ENCODE data around the gene ENDOU. TPM values are rescaled to one million over a fixed set of nuclear protein-coding genes. Genes with fewer than 3 reads are reported as not detected.

ENDOU gene
- total RNA-seq, 1 experiment from 2014 or later, result not detected

DNA sequence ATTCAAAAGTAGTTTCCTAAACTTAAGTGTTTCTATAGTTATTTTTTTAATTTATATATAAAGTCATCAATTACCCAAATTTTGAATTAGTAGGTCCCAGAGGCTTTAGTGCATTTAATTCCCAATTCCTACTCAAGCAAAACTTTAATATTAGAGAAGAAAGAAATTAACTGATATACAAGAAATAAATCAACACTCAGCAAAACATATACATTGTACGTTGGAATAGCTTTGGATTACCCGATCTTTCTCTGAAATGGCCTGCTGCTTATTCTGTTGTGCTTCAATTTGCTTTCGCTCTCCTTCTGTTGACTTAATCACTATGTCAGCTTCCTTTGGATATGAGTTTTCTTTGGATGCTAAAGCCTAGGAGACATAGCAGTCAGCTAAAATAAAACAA, 37.7 kb downstream of the ENDOU start:
- ATAC-seq (no peak), DNase-seq (ENCODE audit: low read depth, low spot score) (no peak)
- CTCF ChIA-PET, result interaction anchor here (1.6 to 2.3 kb wide), 2 partner anchors 10 to 655 kb away, joined by 4 to 22 read pairs; no protein-coding TSS in a partner anchor
- no peak overlapping the region for H3K9ac ChIP-seq (ENCODE audit: low read length)
- TF ChIP-seq SP1 (IDR thresholded peaks at IDR 0.05; ENCODE audit: low read depth), result no peak
- no peak for TF ChIP-seq EZH2 (IDR thresholded peaks at IDR 0.05)
- H3K4me2 ChIP-seq (ENCODE audit: low read length), result no peak overlapping the region
- H4K20me1 ChIP-seq (ENCODE audit: insufficient read depth), result no peaks in the 10 kb centered on the region
- intact Hi-C loops (cut with micrococcal nuclease), result loop anchor here (5.0 to 10.0 kb wide), 4 partner anchors 35 to 1343 kb away; no protein-coding TSS in a partner anchor
- H3K9me2 ChIP-seq (ENCODE audit: insufficient read depth), result no peaks in the 10 kb centered on the region
- H3K27ac ChIP-seq (ENCODE audit: low read depth, low read length), result no peak overlapping the region
- no TSS peak for BruUV-seq (replicated peaks)
- no peak overlapping the region for H2AFZ ChIP-seq (ENCODE audit: low read depth, low read length, poor library complexity, severe bottlenecking)
- peaks cover 10 to 19% of the 10 kb centered on the region in 2 experiments; a peak in 3 of 4 replicates for H3K36me3 ChIP-seq (ENCODE audit: control insufficient read depth in 1 of 2, insufficient read depth in 2 of 2, low read length in 2 of 2)
- no peaks in the 10 kb centered on the region for H3K79me2 ChIP-seq (ENCODE audit: insufficient read depth, low read length)
- no peaks in the 10 kb centered on the region for H3K4me1 ChIP-seq (ENCODE audit: control insufficient read depth in 1 of 2, insufficient read depth in 2 of 2, low read length in 2 of 2)
- POLR2A ChIA-PET, result no interaction called here
- RAD21 ChIA-PET (ENCODE audit: low non-redundant PET in 1 of 2, low total read pairs in 2 of 2, uncharacterized antibody in 2 of 2, unreplicated experiment in 2 of 2), result interaction anchor here in 1 of 2 experiments (1.4 kb wide), 1 partner anchor 655 kb away, joined by 3 read pairs; no protein-coding TSS in a partner anchor
- no peaks in the 10 kb centered on the region for H3K27me3 ChIP-seq (ENCODE audit: insufficient read depth, low read length)
- H3K4me3 ChIP-seq (replicated peaks in 1 of 2; ENCODE audit: low read depth in 1 of 2, low read length in 2 of 2), result no peak overlapping the region
- no peaks in the 10 kb centered on the region for H3K9me3 ChIP-seq (ENCODE audit: control insufficient read depth in 1 of 2, insufficient read depth in 1 of 2, low read depth in 1 of 2, low read length in 2 of 2)

DNA sequence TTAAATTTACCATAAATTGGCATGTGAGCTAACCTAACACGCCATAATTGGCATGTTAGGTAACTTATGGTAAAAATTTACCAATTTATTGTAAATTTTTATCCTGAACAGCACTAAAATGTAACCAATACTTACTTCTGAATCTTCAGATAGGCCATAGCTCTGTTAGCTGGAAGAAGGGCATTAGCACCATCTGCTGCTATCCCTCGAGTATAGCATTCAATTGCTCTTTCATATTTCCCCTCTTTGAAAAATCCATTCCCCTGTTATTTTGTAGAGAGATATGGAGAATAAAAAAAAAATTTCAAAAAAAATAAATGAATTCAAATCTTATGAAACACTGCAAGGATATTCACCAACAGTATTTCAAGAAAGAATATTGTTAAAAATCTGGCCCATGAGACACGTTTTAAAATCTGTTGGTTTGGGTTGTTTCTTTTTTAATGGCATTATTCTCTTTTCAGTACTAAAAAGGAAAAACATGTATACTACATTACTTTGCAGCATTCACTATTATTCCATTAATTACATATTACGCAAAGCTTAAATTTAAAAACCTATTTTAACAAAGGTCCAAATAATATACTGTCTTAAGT, 38.5 kb downstream of the ENDOU start:
- H3K4me1 ChIP-seq (ENCODE audit: control insufficient read depth in 1 of 2, insufficient read depth in 2 of 2, low read length in 2 of 2), result no peaks in the 10 kb centered on the region
- no peak overlapping the region for H3K9ac ChIP-seq (ENCODE audit: low read length)
- H2AFZ ChIP-seq (ENCODE audit: low read depth, low read length, poor library complexity, severe bottlenecking), result no peak overlapping the region
- RAD21 ChIA-PET (ENCODE audit: low non-redundant PET in 1 of 2, low total read pairs in 2 of 2, uncharacterized antibody in 2 of 2, unreplicated experiment in 2 of 2), result interaction anchor here (0.7 to 1.4 kb wide), 5 partner anchors 29 to 654 kb away, joined by 3 read pairs; no protein-coding TSS in a partner anchor
- no peak overlapping the region for H3K4me2 ChIP-seq (ENCODE audit: low read length)
- BruUV-seq (replicated peaks), result no TSS peak
- ATAC-seq, result peak; percentile 75
- no peaks in the 10 kb centered on the region for H4K20me1 ChIP-seq (ENCODE audit: insufficient read depth)
- H3K4me3 ChIP-seq (replicated peaks in 1 of 2; ENCODE audit: low read depth in 1 of 2, low read length in 2 of 2), result no peak overlapping the region
- intact Hi-C loops (cut with micrococcal nuclease), result loop anchor here (1.0 to 10.0 kb wide), 5 partner anchors 34 to 1342 kb away; no protein-coding TSS in a partner anchor
- no peaks in the 10 kb centered on the region for H3K79me2 ChIP-seq (ENCODE audit: insufficient read depth, low read length)
- peak; percentile 18 for DNase-seq (ENCODE audit: low read depth, low spot score)
- H3K9me3 ChIP-seq (ENCODE audit: control insufficient read depth in 1 of 2, insufficient read depth in 1 of 2, low read depth in 1 of 2, low read length in 2 of 2), result no peaks in the 10 kb centered on the region
- peaks cover 4 to 19% of the 10 kb centered on the region in 2 experiments; a peak in 2 of 4 replicates for H3K36me3 ChIP-seq (ENCODE audit: control insufficient read depth in 1 of 2, insufficient read depth in 2 of 2, low read length in 2 of 2)
- TF ChIP-seq, protein P1, sequence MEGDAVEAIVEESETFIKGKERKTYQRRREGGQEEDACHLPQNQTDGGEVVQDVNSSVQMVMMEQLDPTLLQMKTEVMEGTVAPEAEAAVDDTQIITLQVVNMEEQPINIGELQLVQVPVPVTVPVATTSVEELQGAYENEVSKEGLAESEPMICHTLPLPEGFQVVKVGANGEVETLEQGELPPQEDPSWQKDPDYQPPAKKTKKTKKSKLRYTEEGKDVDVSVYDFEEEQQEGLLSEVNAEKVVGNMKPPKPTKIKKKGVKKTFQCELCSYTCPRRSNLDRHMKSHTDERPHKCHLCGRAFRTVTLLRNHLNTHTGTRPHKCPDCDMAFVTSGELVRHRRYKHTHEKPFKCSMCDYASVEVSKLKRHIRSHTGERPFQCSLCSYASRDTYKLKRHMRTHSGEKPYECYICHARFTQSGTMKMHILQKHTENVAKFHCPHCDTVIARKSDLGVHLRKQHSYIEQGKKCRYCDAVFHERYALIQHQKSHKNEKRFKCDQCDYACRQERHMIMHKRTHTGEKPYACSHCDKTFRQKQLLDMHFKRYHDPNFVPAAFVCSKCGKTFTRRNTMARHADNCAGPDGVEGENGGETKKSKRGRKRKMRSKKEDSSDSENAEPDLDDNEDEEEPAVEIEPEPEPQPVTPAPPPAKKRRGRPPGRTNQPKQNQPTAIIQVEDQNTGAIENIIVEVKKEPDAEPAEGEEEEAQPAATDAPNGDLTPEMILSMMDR (IDR thresholded peaks at IDR 0.05 in 2 of 3, conservative IDR thresholded peaks at IDR 0.05 in 1 of 3; ENCODE audit: borderline replicate concordance in 1 of 3, insufficient read depth in 1 of 3, low read depth in 2 of 3, low read length in 2 of 3), result peak; percentile 62 to 66 (median 63); a peak in 5 of 6 replicates
- TF ChIP-seq CEBPB (IDR thresholded peaks at IDR 0.05; ENCODE audit: low read depth) (no peak), JUND (IDR thresholded peaks at IDR 0.05) (no peak), RAD21 (IDR thresholded peaks at IDR 0.05; ENCODE audit: low read depth) (peak; percentile 73), ELF1 (IDR thresholded peaks at IDR 0.05; ENCODE audit: borderline replicate concordance, low read depth) (no peak)
- TF ChIP-seq, protein P2, sequence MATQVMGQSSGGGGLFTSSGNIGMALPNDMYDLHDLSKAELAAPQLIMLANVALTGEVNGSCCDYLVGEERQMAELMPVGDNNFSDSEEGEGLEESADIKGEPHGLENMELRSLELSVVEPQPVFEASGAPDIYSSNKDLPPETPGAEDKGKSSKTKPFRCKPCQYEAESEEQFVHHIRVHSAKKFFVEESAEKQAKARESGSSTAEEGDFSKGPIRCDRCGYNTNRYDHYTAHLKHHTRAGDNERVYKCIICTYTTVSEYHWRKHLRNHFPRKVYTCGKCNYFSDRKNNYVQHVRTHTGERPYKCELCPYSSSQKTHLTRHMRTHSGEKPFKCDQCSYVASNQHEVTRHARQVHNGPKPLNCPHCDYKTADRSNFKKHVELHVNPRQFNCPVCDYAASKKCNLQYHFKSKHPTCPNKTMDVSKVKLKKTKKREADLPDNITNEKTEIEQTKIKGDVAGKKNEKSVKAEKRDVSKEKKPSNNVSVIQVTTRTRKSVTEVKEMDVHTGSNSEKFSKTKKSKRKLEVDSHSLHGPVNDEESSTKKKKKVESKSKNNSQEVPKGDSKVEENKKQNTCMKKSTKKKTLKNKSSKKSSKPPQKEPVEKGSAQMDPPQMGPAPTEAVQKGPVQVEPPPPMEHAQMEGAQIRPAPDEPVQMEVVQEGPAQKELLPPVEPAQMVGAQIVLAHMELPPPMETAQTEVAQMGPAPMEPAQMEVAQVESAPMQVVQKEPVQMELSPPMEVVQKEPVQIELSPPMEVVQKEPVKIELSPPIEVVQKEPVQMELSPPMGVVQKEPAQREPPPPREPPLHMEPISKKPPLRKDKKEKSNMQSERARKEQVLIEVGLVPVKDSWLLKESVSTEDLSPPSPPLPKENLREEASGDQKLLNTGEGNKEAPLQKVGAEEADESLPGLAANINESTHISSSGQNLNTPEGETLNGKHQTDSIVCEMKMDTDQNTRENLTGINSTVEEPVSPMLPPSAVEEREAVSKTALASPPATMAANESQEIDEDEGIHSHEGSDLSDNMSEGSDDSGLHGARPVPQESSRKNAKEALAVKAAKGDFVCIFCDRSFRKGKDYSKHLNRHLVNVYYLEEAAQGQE (IDR thresholded peaks at IDR 0.05; ENCODE audit: low read depth), result no peak
- no peaks in the 10 kb centered on the region for H3K27me3 ChIP-seq (ENCODE audit: insufficient read depth, low read length)
- no peak overlapping the region for H3K27ac ChIP-seq (ENCODE audit: low read depth, low read length)
- POLR2A ChIA-PET, result no interaction called here
- H3K9me2 ChIP-seq (ENCODE audit: insufficient read depth), result no peaks in the 10 kb centered on the region
- CTCF ChIA-PET, result interaction anchor here (0.6 to 2.3 kb wide), 11 partner anchors 9 to 665 kb away, joined by 3 to 22 read pairs (median 3); no protein-coding TSS in a partner anchor
